Left cardiac atrium (tissue), 4 donors: ENCODE results near the gene ADCY6. TPM values are rescaled to one million over a fixed set of nuclear protein-coding genes. Genes with fewer than 3 reads are reported as not detected.
"Not testable (repeated sequence)": the region's sequence is repeated elsewhere in the genome, so short reads cannot be mapped to it uniquely, and the experiment has no call there.

Experiments used
- ATAC-seq, 2 donors: fragments of 200-7000 bp; cut with Tn5 transposase; one replicate each; pipeline ENCODE4 v1.9.1; 2020; ENCODE audit warnings: mild to moderate bottlenecking in 2 of 2, moderate library complexity in 2 of 2
- DNase-seq: peaks from one replicate; pipeline ENCODE4 v3.0.0-alpha.2; 2020
- intact Hi-C, 2 donors: fragments of 100-400 bp; cut with DNase I; formaldehyde crosslinking; loops; one replicate each; pipeline versions ENCODE4 v1.14.1 to v1.15.1; 2022 to 2023
- total RNA-seq, 2 donors: library from RNA; stranded (reverse); fragmentation: NEBNext Ultra II Directional; extraction: Animal tissue kit (Norgen Biotek cat#: 25700); gene quantifications; one replicate each; pipeline ENCODE4 v1.2.1, GENCODE V29; 2021
- donor health status: DM: no; HTN: yes; CAD: no.
- donor health status: DM: no; HTN: yes; CAD: no; lungs with severe emphysema.
- donor health status: DM: yes; HTN: yes; CAD: no.
- donor health status: Dilated cardiomyopathy.

ADCY6 gene
- total RNA-seq, 2 donors from 2014 or later = 51.5 to 113 TPM

GRCh38 chr12:48771588-48772112 lies 17.2 kb downstream of the ADCY6 start:
- DNase-seq = no peak
- ATAC-seq = peak in 1 of 2 donors; percentile 46
- intact Hi-C loops = no loop called here

- no peak for ATAC-seq
- DNase-seq = no peak
- intact Hi-C loops = no loop called here
Observed at GRCh38 chr12:48770756-48771155, 18.1 kb downstream of the ADCY6 start.

- no peak for ATAC-seq
- no peak for DNase-seq
- intact Hi-C loops = no loop called here
Observed at GRCh38 chr12:48768736-48769135, 20.2 kb downstream of the ADCY6 start.

- ATAC-seq = no peak
Observed at GRCh38 chr12:48768147-48768546, 20.7 kb downstream of the ADCY6 start.

GRCh38 chr12:48767521-48767920 lies 21.4 kb downstream of the ADCY6 start:
- intact Hi-C loops = no loop called here
- no peak for ATAC-seq
- DNase-seq = no peak

More at GRCh38 chr12:48768147-48768546, 20.7 kb downstream of the ADCY6 start:
- DNase-seq = no peak
- intact Hi-C loops = no loop called here

GRCh38 chr12:48767047-48767446 lies 21.8 kb downstream of the ADCY6 start:
- intact Hi-C loops = no loop called here
- DNase-seq = peak; percentile 73
- ATAC-seq = peak; percentile 82 to 86

- DNase-seq = no peak
- peak in 1 of 2 donors; percentile 4 for ATAC-seq
- intact Hi-C loops = no loop called here
Observed at GRCh38 chr12:48765753-48766162, 23.1 kb downstream of the ADCY6 start.

- ATAC-seq (no peak), DNase-seq (no peak)
- intact Hi-C loops = no loop called here
Observed at GRCh38 chr12:48764521-48764920, 24.4 kb downstream of the ADCY6 start.

- no peak for ATAC-seq
- no peak for DNase-seq
- intact Hi-C loops = no loop called here
Observed at GRCh38 chr12:48758737-48759136, 30.2 kb downstream of the ADCY6 start.

GRCh38 chr12:48758186-48758585 lies 30.7 kb downstream of the ADCY6 start:
- intact Hi-C loops = no loop called here
- ATAC-seq (peak; percentile 20 to 42), DNase-seq (no peak)

- DNase-seq = no peak
- intact Hi-C loops = no loop called here
- ATAC-seq = no peak
Observed at GRCh38 chr12:48750769-48751356, 38.0 kb downstream of the ADCY6 start.

- no peak for ATAC-seq
- intact Hi-C loops = no loop called here
- DNase-seq = no peak
Observed at GRCh38 chr12:48750215-48750614, 38.7 kb downstream of the ADCY6 start.

GRCh38 chr12:48744251-48745008 lies 44.5 kb downstream of the ADCY6 start:
- ATAC-seq (no peak), DNase-seq (no peak)
- intact Hi-C loops = no loop called here

- no peak for ATAC-seq
- intact Hi-C loops = no loop called here
- no peak for DNase-seq
Observed at GRCh38 chr12:48739618-48740269, 49.1 kb downstream of the ADCY6 start.

- ATAC-seq = no peak
- no peak for DNase-seq
- intact Hi-C loops = no loop called here
Observed at GRCh38 chr12:48736456-48736855, 52.4 kb downstream of the ADCY6 start.

GRCh38 chr12:48728807-48729206 lies 60.1 kb downstream of the ADCY6 start:
- intact Hi-C loops = no loop called here
- no peak for DNase-seq

GRCh38 chr12:48720737-48721136 lies 68.2 kb downstream of the ADCY6 start:
- DNase-seq, intact Hi-C loops, ATAC-seq: not testable (repeated sequence)

More at GRCh38 chr12:48728807-48729206, 60.1 kb downstream of the ADCY6 start:
- no peak for ATAC-seq

- intact Hi-C loops, DNase-seq, ATAC-seq: not testable (repeated sequence)
Observed at GRCh38 chr12:48720171-48720570, 68.7 kb downstream of the ADCY6 start.

GRCh38 chr12:48719002-48719401 lies 69.9 kb downstream of the ADCY6 start:
- intact Hi-C loops, DNase-seq, ATAC-seq: not testable (repeated sequence)

- ATAC-seq (no peak), DNase-seq (no peak)
- intact Hi-C loops = no loop called here
Observed at GRCh38 chr12:48717252-48717695, 71.6 kb downstream of the ADCY6 start.
